Panc1 (cell line): ENCODE measurements around the gene SNX9. TPM values are rescaled to one million over a fixed set of nuclear protein-coding genes. Genes with fewer than 3 reads are reported as not detected.

Experiments
- ATAC-seq: fragments of 200-7000 bp; cut with Tn5 transposase; 2 replicates; pipeline ENCODE4 v1.9.1; 2020; ENCODE audit warnings: mild to moderate bottlenecking, moderate library complexity
- BruUV-seq: library from RNA; stranded (reverse); fragments of 400-500 nt; replicated peaks from 2 replicates; lab custom pipeline; 2021; lab: Mats Ljungman, UMichigan
- CTCF ChIA-PET: fragments of 300-600 bp; sonication (Branson Sonifier 250); formaldehyde crosslinking; loops from one replicate; lab custom pipeline; 2022; ENCODE audit warnings: antibody characterized with exemption; lab: Charles Lee
- POLR2A ChIA-PET: fragments of 300-600 bp; sonication (Branson Sonifier 250); formaldehyde crosslinking; loops from one replicate; lab custom pipeline; 2022; ENCODE audit warnings: antibody characterized with exemption; lab: Charles Lee
- DNase-seq: peaks from one replicate; pipeline ENCODE4 v3.0.0-alpha.2; 2010; ENCODE audit warnings: low read depth, low spot score
- H3K27ac ChIP-seq: 2 replicates; pipeline ENCODE4 v1.5.1; 2011; ENCODE audit warnings: mild to moderate bottlenecking, low read length, inconsistent platforms
- H3K27me3 ChIP-seq: fragments of 200-500 bp; sonication (Bioruptor generic); 2 replicates; pipeline ENCODE4 v1.6.0; 2014; ENCODE audit warnings: low read length, inconsistent platforms; ENCODE audit not compliant: control insufficient read depth, insufficient read depth
- H3K36me3 ChIP-seq: fragments of 200-500 bp; sonication (Bioruptor generic); 2 replicates; pipeline ENCODE4 v1.5.1; 2014; ENCODE audit warnings: inconsistent platforms, mild to moderate bottlenecking, low read length, moderate library complexity; ENCODE audit not compliant: control insufficient read depth, insufficient read depth
- H3K4me1 ChIP-seq: 2 replicates; pipeline ENCODE4 v1.5.1; 2011; ENCODE audit warnings: inconsistent platforms, mild to moderate bottlenecking, low read length, moderate library complexity; ENCODE audit not compliant: control insufficient read depth, insufficient read depth
- H3K4me3 ChIP-seq, 2 experiments: 2 replicates each; pipeline ENCODE4 v1.5.1; 2011 to 2012; ENCODE audit warnings: low read depth in 2 of 2, low read length in 2 of 2, mild to moderate bottlenecking in 2 of 2, inconsistent platforms in 1 of 2, moderate library complexity in 1 of 2
- H3K9me3 ChIP-seq: fragments of 200-500 bp; sonication (Bioruptor generic); 2 replicates; pipeline ENCODE4 v1.5.1; 2014; ENCODE audit warnings: low read depth, mild to moderate bottlenecking, inconsistent platforms, low read length, moderate library complexity; ENCODE audit not compliant: control insufficient read depth, insufficient read depth
- POLR2AphosphoS5 ChIP-seq: IDR thresholded peaks from 2 replicates; pipeline ENCODE4 v1.6.1; 2012; ENCODE audit warnings: mild to moderate bottlenecking, low read depth, low read length, moderate library complexity
- SIN3A ChIP-seq: IDR thresholded peaks from 2 replicates; pipeline ENCODE4 v1.6.1; 2012; ENCODE audit warnings: low read depth, mild to moderate bottlenecking, low read length, moderate library complexity, borderline replicate concordance; ENCODE audit not compliant: insufficient read depth
- TCF7L2 ChIP-seq: IDR thresholded peaks from 2 replicates; pipeline ENCODE4 v1.6.1; 2011; ENCODE audit warnings: mild to moderate bottlenecking, low read depth, low read length, inconsistent platforms
- in situ Hi-C: cut with HindIII; loops from 2 replicates; pipeline ENCODE4 v1.10.0; 2016; ENCODE audit warnings: low sequenced_read_pairs, low pct_unique_long_range_greater_than_20kb
- intact Hi-C: fragments of 100-400 bp; cut with micrococcal nuclease; formaldehyde crosslinking; loops from one replicate; pipeline ENCODE4 v1.10.0; 2022; ENCODE audit not compliant: unreplicated experiment
- total RNA-seq: library from RNA; stranded (reverse); gene quantifications from one replicate; pipeline ENCODE4 v1.2.1, GENCODE V29; 2021; ENCODE audit not compliant: unreplicated experiment
- TF ChIP-seq, protein P1 (sequence below): fragments of 450-650 bp; IDR thresholded peaks from 2 replicates; pipeline ENCODE4 v1.5.1; 2017; ENCODE audit warnings: mild to moderate bottlenecking
- TF ChIP-seq, protein P2 (sequence below), 2 experiments: IDR thresholded peaks; 2 replicates each; pipeline ENCODE4 v1.6.1; 2011 to 2012; ENCODE audit warnings: low read depth in 2 of 2, control low read depth in 1 of 2, low read length in 1 of 2, mild to moderate bottlenecking in 1 of 2, moderate library complexity in 1 of 2; ENCODE audit not compliant: insufficient read depth in 1 of 2

Gene SNX9
- total RNA-seq, 1 experiment from 2014 or later = 46.0 TPM

DNA sequence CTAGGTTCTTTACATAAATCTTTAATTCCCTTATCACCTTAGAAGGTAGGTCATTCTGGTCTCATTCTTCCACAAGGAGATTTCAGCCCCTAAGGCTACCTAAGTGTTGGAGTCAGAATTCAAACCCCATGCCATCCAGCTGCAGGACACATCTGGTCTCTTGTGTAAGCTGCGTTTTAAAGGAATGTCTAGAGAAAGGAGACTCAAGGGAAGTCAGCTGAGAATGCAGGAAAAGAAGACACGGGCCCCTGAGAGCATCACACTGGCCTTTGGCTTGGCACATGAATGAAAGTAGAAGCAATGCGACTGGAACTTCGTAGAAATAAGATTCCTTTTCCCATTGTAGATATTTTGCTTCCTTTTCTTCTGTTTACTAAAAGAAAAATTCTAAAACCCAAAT, 82.0 kb downstream of the SNX9 start:
- no peaks in the 10 kb centered on the region; the same call in 1 of the 2 replicates for H3K4me1 ChIP-seq
- no TSS peak for BruUV-seq
- ATAC-seq = no peak
- H3K9me3 ChIP-seq = no peaks in the 10 kb centered on the region
- H3K36me3 ChIP-seq = peaks cover 23% of the 10 kb centered on the region
- no peak overlapping the region for H3K4me3 ChIP-seq
- H3K27ac ChIP-seq = no peak overlapping the region
- ChIA-PET CTCF (no interaction called here), POLR2A (no interaction called here)
- TF ChIP-seq, protein P1, sequence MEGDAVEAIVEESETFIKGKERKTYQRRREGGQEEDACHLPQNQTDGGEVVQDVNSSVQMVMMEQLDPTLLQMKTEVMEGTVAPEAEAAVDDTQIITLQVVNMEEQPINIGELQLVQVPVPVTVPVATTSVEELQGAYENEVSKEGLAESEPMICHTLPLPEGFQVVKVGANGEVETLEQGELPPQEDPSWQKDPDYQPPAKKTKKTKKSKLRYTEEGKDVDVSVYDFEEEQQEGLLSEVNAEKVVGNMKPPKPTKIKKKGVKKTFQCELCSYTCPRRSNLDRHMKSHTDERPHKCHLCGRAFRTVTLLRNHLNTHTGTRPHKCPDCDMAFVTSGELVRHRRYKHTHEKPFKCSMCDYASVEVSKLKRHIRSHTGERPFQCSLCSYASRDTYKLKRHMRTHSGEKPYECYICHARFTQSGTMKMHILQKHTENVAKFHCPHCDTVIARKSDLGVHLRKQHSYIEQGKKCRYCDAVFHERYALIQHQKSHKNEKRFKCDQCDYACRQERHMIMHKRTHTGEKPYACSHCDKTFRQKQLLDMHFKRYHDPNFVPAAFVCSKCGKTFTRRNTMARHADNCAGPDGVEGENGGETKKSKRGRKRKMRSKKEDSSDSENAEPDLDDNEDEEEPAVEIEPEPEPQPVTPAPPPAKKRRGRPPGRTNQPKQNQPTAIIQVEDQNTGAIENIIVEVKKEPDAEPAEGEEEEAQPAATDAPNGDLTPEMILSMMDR = no peak
- no peak for TF ChIP-seq TCF7L2
- TF ChIP-seq POLR2AphosphoS5 = no peak
- TF ChIP-seq, protein P2, sequence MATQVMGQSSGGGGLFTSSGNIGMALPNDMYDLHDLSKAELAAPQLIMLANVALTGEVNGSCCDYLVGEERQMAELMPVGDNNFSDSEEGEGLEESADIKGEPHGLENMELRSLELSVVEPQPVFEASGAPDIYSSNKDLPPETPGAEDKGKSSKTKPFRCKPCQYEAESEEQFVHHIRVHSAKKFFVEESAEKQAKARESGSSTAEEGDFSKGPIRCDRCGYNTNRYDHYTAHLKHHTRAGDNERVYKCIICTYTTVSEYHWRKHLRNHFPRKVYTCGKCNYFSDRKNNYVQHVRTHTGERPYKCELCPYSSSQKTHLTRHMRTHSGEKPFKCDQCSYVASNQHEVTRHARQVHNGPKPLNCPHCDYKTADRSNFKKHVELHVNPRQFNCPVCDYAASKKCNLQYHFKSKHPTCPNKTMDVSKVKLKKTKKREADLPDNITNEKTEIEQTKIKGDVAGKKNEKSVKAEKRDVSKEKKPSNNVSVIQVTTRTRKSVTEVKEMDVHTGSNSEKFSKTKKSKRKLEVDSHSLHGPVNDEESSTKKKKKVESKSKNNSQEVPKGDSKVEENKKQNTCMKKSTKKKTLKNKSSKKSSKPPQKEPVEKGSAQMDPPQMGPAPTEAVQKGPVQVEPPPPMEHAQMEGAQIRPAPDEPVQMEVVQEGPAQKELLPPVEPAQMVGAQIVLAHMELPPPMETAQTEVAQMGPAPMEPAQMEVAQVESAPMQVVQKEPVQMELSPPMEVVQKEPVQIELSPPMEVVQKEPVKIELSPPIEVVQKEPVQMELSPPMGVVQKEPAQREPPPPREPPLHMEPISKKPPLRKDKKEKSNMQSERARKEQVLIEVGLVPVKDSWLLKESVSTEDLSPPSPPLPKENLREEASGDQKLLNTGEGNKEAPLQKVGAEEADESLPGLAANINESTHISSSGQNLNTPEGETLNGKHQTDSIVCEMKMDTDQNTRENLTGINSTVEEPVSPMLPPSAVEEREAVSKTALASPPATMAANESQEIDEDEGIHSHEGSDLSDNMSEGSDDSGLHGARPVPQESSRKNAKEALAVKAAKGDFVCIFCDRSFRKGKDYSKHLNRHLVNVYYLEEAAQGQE (IDR thresholded peaks at IDR 0.05; ENCODE audit: insufficient read depth in 1 of 2, low read depth in 2 of 2, low read length in 1 of 2) = no peak
- no peak for TF ChIP-seq SIN3A
- no peak for DNase-seq
- no peaks in the 10 kb centered on the region for H3K27me3 ChIP-seq
- intact Hi-C loops = no loop called here
- in situ Hi-C loops = no loop called here

DNA sequence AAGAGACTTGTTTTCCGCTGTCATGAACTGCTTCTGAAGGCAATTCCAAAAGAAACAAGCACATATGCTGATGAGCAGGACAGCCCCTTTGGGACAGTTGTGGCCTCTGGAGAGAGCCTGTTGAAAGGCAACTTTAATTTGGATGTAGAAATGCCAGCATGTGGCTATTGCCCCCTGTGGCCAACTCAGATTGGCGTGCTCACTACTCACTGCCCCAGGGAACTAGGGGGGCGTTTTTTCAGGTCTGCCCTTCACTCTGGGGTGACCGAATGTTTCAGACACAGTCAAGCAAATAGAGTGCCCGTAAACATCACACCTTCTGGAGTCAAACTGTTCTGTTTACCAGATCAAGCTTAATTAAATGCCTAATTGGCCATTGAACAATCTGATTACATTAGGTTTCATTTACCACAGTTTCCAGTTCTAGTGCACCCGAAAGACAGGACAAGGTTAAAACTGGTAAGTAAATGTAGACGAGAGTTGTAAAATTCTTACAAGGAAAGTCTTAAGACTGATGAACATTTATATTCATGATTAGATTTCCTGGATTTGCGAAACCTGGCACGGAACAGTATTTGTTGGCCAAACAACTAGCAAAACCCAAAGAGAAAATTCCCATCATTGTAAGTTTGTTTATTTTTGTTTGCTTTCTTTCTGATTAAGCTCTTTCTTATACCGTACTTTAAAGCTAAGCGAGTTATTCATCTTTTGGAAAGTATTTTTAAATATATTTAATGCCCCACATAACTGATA, 82.7 kb downstream of the SNX9 start:
- H3K4me1 ChIP-seq = no peaks in the 10 kb centered on the region; the same call in 1 of the 2 replicates
- H3K9me3 ChIP-seq = no peaks in the 10 kb centered on the region
- POLR2A ChIA-PET = no interaction called here
- H3K36me3 ChIP-seq = peaks cover 28% of the 10 kb centered on the region
- CTCF ChIA-PET = no interaction called here
- H3K4me3 ChIP-seq = no peak overlapping the region
- DNase-seq (no peak), ATAC-seq (peak; percentile 65; the same call in 1 of the 2 replicates)
- intact Hi-C loops = no loop called here
- BruUV-seq = no TSS peak
- TF ChIP-seq, protein P2 (IDR thresholded peaks at IDR 0.05; ENCODE audit: insufficient read depth in 1 of 2, low read depth in 2 of 2, low read length in 1 of 2) = no peak
- TF ChIP-seq, protein P1 = peak; percentile 31
- in situ Hi-C loops = no loop called here
- no peaks in the 10 kb centered on the region for H3K27me3 ChIP-seq
- H3K27ac ChIP-seq = no peak overlapping the region
